Measurements from ENCODE around the gene MAT1A.

Gene MAT1A

GRCh38 chr10:80281784-80282765 is 7.4 kb downstream of the MAT1A start:
- DNase-seq (ENCODE audit: low read depth in 3 of 3) = no peak

- DNase-seq (ENCODE audit: low read depth in 3 of 3) = no peak
Observed at GRCh38 chr10:80281292-80281691, 8.2 kb downstream of the MAT1A start.

- DNase-seq (ENCODE audit: low read depth in 3 of 3) = no peak
Observed at GRCh38 chr10:80280071-80280800, 9.2 kb downstream of the MAT1A start.

- DNase-seq (ENCODE audit: low read depth in 3 of 3) = no peak
Observed at GRCh38 chr10:80279146-80279545, 10.3 kb downstream of the MAT1A start.

- no peak for DNase-seq (ENCODE audit: low read depth in 3 of 3)
Observed at GRCh38 chr10:80278480-80278879, 11.0 kb downstream of the MAT1A start.

- DNase-seq (ENCODE audit: low read depth in 3 of 3) = no peak
Observed at GRCh38 chr10:80277567-80278250, 11.7 kb downstream of the MAT1A start.

- DNase-seq (ENCODE audit: low read depth in 3 of 3) = no peak
Observed at GRCh38 chr10:80277016-80277415, 12.4 kb downstream of the MAT1A start.

- no peak for DNase-seq (ENCODE audit: low read depth in 3 of 3)
Observed at GRCh38 chr10:80276335-80276734, 13.1 kb downstream of the MAT1A start.

GRCh38 chr10:80275756-80276155 is 13.7 kb downstream of the MAT1A start:
- no peak for DNase-seq (ENCODE audit: low read depth in 3 of 3)

GRCh38 chr10:80275135-80275498 is 14.3 kb downstream of the MAT1A start:
- DNase-seq (ENCODE audit: low read depth in 3 of 3) = no peak

GRCh38 chr10:80274396-80275134 is 14.9 kb downstream of the MAT1A start:
- DNase-seq (ENCODE audit: low read depth in 3 of 3) = no peak

- no peak for DNase-seq (ENCODE audit: low read depth in 3 of 3)
Observed at GRCh38 chr10:80273523-80274170, 15.8 kb downstream of the MAT1A start.

GRCh38 chr10:80272793-80273522 is 16.5 kb downstream of the MAT1A start:
- DNase-seq (ENCODE audit: low read depth in 3 of 3) = no peak

GRCh38 chr10:80271416-80271815 is 18.0 kb downstream of the MAT1A start:
- DNase-seq (ENCODE audit: low read depth in 3 of 3) = no peak

GRCh38 chr10:80270887-80271286 is 18.6 kb downstream of the MAT1A start:
- no peak for DNase-seq (ENCODE audit: low read depth in 3 of 3)

- DNase-seq (ENCODE audit: low read depth in 3 of 3) = no peak
Observed at GRCh38 chr10:80268938-80269588, 20.4 kb downstream of the MAT1A start.

GRCh38 chr10:80268266-80268665 is 21.2 kb downstream of the MAT1A start:
- no peak for DNase-seq (ENCODE audit: low read depth in 3 of 3)

GRCh38 chr10:80266513-80266863 is 23.0 kb downstream of the MAT1A start:
- no peak for DNase-seq (ENCODE audit: low read depth in 3 of 3)

GRCh38 chr10:80265740-80266512 is 23.5 kb downstream of the MAT1A start:
- no peak for DNase-seq (ENCODE audit: low read depth in 3 of 3)
